H9 (cell line): Measurements from ENCODE around the gene CIT. TPM values are rescaled to one million over a fixed set of nuclear protein-coding genes. Genes with fewer than 3 reads are reported as not detected.

Source experiments
- DNase-seq: peaks from one replicate; pipeline ENCODE4 v3.0.0-alpha.2; 2017
- H2AFZ ChIP-seq: one replicate; pipeline ENCODE4 v1.6.1; 2013; ENCODE audit warnings: mild to moderate bottlenecking, low read length, control low read depth, moderate library complexity
- H2AK5ac ChIP-seq: 2 replicates; pipeline ENCODE4 v1.6.1; 2013; ENCODE audit warnings: low read length, control low read depth, mixed read lengths; ENCODE audit not compliant: insufficient read length
- H2BK120ac ChIP-seq: one replicate; pipeline ENCODE4 v1.6.1; 2013; ENCODE audit warnings: low read depth, mild to moderate bottlenecking, low read length, control low read depth, inconsistent platforms; ENCODE audit not compliant: poor library complexity, severe bottlenecking
- H2BK12ac ChIP-seq: 2 replicates; pipeline ENCODE4 v1.6.1; 2013; ENCODE audit warnings: low read length, control low read depth, mixed read lengths, low read depth; ENCODE audit not compliant: insufficient read length
- H2BK15ac ChIP-seq: 2 replicates; pipeline ENCODE4 v1.6.1; 2013; ENCODE audit warnings: low read depth, low read length, control low read depth
- H2BK20ac ChIP-seq: one replicate; pipeline ENCODE4 v1.6.1; 2013; ENCODE audit warnings: low read depth, mild to moderate bottlenecking, low read length, control low read depth, inconsistent platforms; ENCODE audit not compliant: poor library complexity, severe bottlenecking
- H2BK5ac ChIP-seq: 2 replicates; pipeline ENCODE4 v1.6.1; 2013; ENCODE audit warnings: low read length, control low read depth, mixed read lengths; ENCODE audit not compliant: insufficient read length
- H3K14ac ChIP-seq: 2 replicates; pipeline ENCODE4 v1.6.1; 2013; ENCODE audit warnings: low read length, control low read depth; ENCODE audit not compliant: insufficient read depth
- H3K18ac ChIP-seq: 2 replicates; pipeline ENCODE4 v1.6.1; 2013; ENCODE audit warnings: low read depth, mild to moderate bottlenecking, mixed read lengths, low read length, control low read depth; ENCODE audit not compliant: insufficient read length
- H3K23ac ChIP-seq: 2 replicates; pipeline ENCODE4 v1.6.1; 2013; ENCODE audit warnings: low read length, control low read depth, mixed read lengths, low read depth; ENCODE audit not compliant: insufficient read length
- H3K23me2 ChIP-seq: 2 replicates; pipeline ENCODE4 v1.6.1; 2013; ENCODE audit warnings: low read depth, mild to moderate bottlenecking, mixed read lengths, low read length, control low read depth; ENCODE audit not compliant: insufficient read length, poor library complexity, severe bottlenecking
- H3K27ac ChIP-seq: 2 replicates; pipeline ENCODE4 v1.5.1; 2013; ENCODE audit warnings: low read length, control low read depth, mixed read lengths, low read depth; ENCODE audit not compliant: insufficient read length
- H3K27me3 ChIP-seq: 2 replicates; pipeline ENCODE4 v1.6.1; 2013; ENCODE audit warnings: low read length, control low read depth, inconsistent platforms; ENCODE audit not compliant: insufficient read depth
- H3K4ac ChIP-seq: 2 replicates; pipeline ENCODE4 v1.6.1; 2013; ENCODE audit warnings: low read depth, mild to moderate bottlenecking, control low read depth, inconsistent platforms, low read length, moderate library complexity
- H3K4me1 ChIP-seq: 2 replicates; pipeline ENCODE4 v1.6.1; 2013; ENCODE audit warnings: low read length, control low read depth, inconsistent platforms; ENCODE audit not compliant: insufficient read depth
- H3K4me2 ChIP-seq: 2 replicates; pipeline ENCODE4 v1.6.1; 2013; ENCODE audit warnings: low read length, control low read depth, mixed read lengths; ENCODE audit not compliant: insufficient read length, insufficient read depth
- H3K56ac ChIP-seq: 2 replicates; pipeline ENCODE4 v1.6.1; 2013; ENCODE audit warnings: low read depth, mild to moderate bottlenecking, mixed read lengths, low read length, control low read depth; ENCODE audit not compliant: insufficient read length
- H3K79me1 ChIP-seq: 2 replicates; pipeline ENCODE4 v1.6.1; 2013; ENCODE audit warnings: low read depth, mild to moderate bottlenecking, moderate library complexity, low read length, control low read depth, inconsistent platforms; ENCODE audit not compliant: insufficient read depth, poor library complexity, severe bottlenecking
- H3K79me2 ChIP-seq: 2 replicates; pipeline ENCODE4 v1.6.1; 2013; ENCODE audit warnings: low read length, control low read depth, inconsistent platforms; ENCODE audit not compliant: insufficient read depth
- H3K9ac ChIP-seq: 2 replicates; pipeline ENCODE4 v1.6.1; 2013; ENCODE audit warnings: low read length, control low read depth, mixed read lengths; ENCODE audit not compliant: insufficient read length; ENCODE audit errors: extremely low read depth
- H3K9me3 ChIP-seq: one replicate; pipeline ENCODE4 v1.6.1; 2013; ENCODE audit warnings: low read depth, low read length, inconsistent platforms; ENCODE audit not compliant: control insufficient read depth
- H3T11ph ChIP-seq: one replicate; pipeline ENCODE4 v1.6.1; 2013; ENCODE audit warnings: mild to moderate bottlenecking, low read length, control low read depth, inconsistent platforms
- H4K20me1 ChIP-seq: one replicate; pipeline ENCODE4 v1.6.1; 2013; ENCODE audit not compliant: control insufficient read depth, insufficient read length, insufficient read depth
- H4K5ac ChIP-seq: 2 replicates; pipeline ENCODE4 v1.6.1; 2013; ENCODE audit warnings: low read depth, mild to moderate bottlenecking, mixed read lengths, low read length, control low read depth; ENCODE audit not compliant: insufficient read length
- H4K8ac ChIP-seq: replicated peaks from 2 replicates; pipeline ENCODE4 v1.6.1; 2013; ENCODE audit warnings: low read length, control low read depth, mixed read lengths, low read depth; ENCODE audit not compliant: insufficient read length
- H4K91ac ChIP-seq: 2 replicates; pipeline ENCODE4 v1.6.1; 2013; ENCODE audit warnings: low read depth, mild to moderate bottlenecking, moderate library complexity, mixed read lengths, low read length, control low read depth; ENCODE audit not compliant: insufficient read length
- H3K27ac Mint-ChIP-seq, 3 experiments: 2 replicates in 2 of 3; 3 replicates in 1 of 3; pipeline ENCODE4 v1.8.0; 2020 to 2021; ENCODE audit warnings: mixed read lengths in 3 of 3, mild to moderate bottlenecking in 1 of 3, moderate library complexity in 1 of 3
- H3K27me3 Mint-ChIP-seq: 2 replicates; pipeline ENCODE4 v1.8.0; 2021; ENCODE audit warnings: low read depth, mild to moderate bottlenecking, moderate library complexity, mixed read lengths
- H3K36me3 Mint-ChIP-seq, 3 experiments: 2 replicates in 2 of 3; 3 replicates in 1 of 3; pipeline ENCODE4 v1.8.0; 2020 to 2021; ENCODE audit warnings: low read depth in 3 of 3, mixed read lengths in 3 of 3; ENCODE audit not compliant: insufficient read depth in 1 of 3
- H3K4me1 Mint-ChIP-seq, 2 experiments: 2 replicates each; pipeline ENCODE4 v1.8.0; 2020; ENCODE audit warnings: mixed read lengths in 2 of 2
- H3K4me3 Mint-ChIP-seq, 2 experiments: 2 replicates in 1 of 2; 3 replicates in 1 of 2; pipeline ENCODE4 v1.8.0; 2020 to 2021; ENCODE audit warnings: mild to moderate bottlenecking in 2 of 2, mixed read lengths in 2 of 2, moderate library complexity in 1 of 2
- H3K9me3 Mint-ChIP-seq, 2 experiments: 2 replicates in 1 of 2; 3 replicates in 1 of 2; pipeline ENCODE4 v1.8.0; 2020; ENCODE audit warnings: mild to moderate bottlenecking in 2 of 2, mixed read lengths in 2 of 2, moderate library complexity in 1 of 2
- WGBS: extraction: QIAGEN DNeasy Blood & Tissue Kit; methylation state at CpG from one replicate; pipeline ENCODE4 v1.1.7; 2013; ENCODE audit warnings: missing lambda C conversion rate, low lambda C conversion rate, mixed read lengths; ENCODE audit not compliant: insufficient read length; ENCODE audit errors: extremely low coverage; 5-methylcytosine and 5-hydroxymethylcytosine counted together
- total RNA-seq: library from RNA; stranded (reverse); gene quantifications from 2 replicates; pipeline ENCODE4 v1.2.1, GENCODE V29; 2021
- TF ChIP-seq, protein P1 (sequence below): fragments of 200-600 bp; sonication (generic); conservative IDR thresholded peaks from 3 replicates; pipeline ENCODE4 v1.8.0; 2021; ENCODE audit warnings: antibody characterized with exemption, mild to moderate bottlenecking

The CIT gene
- total RNA-seq, 1 experiment from 2014 or later = 55.3 TPM

DNA sequence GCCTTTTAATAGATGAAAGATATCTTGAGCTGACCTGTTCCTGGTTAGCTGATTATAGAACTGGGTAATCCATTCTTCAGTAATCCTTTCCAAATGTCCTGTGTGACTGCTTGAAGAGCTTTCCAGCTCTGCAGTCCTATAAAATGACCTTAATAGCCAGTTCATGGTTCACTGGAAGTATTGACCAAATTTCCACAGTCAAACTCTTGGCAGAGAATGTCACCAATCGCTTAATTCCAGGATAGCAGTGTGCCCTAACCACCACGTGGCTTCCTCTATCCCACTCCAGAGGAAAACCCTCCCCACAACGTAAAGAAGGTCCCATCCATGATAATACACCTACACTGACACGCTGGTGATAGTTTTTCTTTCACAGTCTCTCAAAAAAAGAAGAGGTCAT lies 191.7 kb downstream of the CIT start:
- no peak overlapping the region for H4K91ac ChIP-seq
- H3T11ph ChIP-seq = no peak overlapping the region
- no peak overlapping the region for H3K18ac ChIP-seq
- H3K36me3 Mint-ChIP-seq = peaks cover 12 to 54% (median 43%) of the 10 kb centered on the region in 3 experiments; a peak in 6 of 7 replicates
- peaks cover 11 to 12% of the 10 kb centered on the region in 2 experiments for H3K4me1 Mint-ChIP-seq
- H2AFZ ChIP-seq = no peak overlapping the region
- no peaks in the 10 kb centered on the region for H3K27me3 Mint-ChIP-seq
- H3K4ac ChIP-seq = no peak overlapping the region
- no peak overlapping the region for H2BK20ac ChIP-seq
- H3K79me1 ChIP-seq = no peaks in the 10 kb centered on the region
- DNase-seq = no peak
- H4K20me1 ChIP-seq = no peaks in the 10 kb centered on the region
- no peak overlapping the region for H3K27ac Mint-ChIP-seq
- H3K14ac ChIP-seq = no peak overlapping the region
- H3K9me3 Mint-ChIP-seq = peaks cover 0 to 2% of the 10 kb centered on the region in 2 experiments; a peak in 1 of 5 replicates
- H3K79me2 ChIP-seq = no peaks in the 10 kb centered on the region
- no peak overlapping the region for H4K8ac ChIP-seq
- no peak overlapping the region for H2AK5ac ChIP-seq
- no peak overlapping the region for H3K9ac ChIP-seq
- H3K27me3 ChIP-seq = no peaks in the 10 kb centered on the region
- no peak overlapping the region for H2BK5ac ChIP-seq
- H4K5ac ChIP-seq = no peak overlapping the region
- no peaks in the 10 kb centered on the region for H3K23me2 ChIP-seq
- no peak overlapping the region for H2BK120ac ChIP-seq
- H3K4me3 Mint-ChIP-seq = no peak overlapping the region
- H3K4me2 ChIP-seq = no peak overlapping the region
- H2BK12ac ChIP-seq = no peak overlapping the region
- no peak overlapping the region for H3K23ac ChIP-seq
- TF ChIP-seq, protein P1, sequence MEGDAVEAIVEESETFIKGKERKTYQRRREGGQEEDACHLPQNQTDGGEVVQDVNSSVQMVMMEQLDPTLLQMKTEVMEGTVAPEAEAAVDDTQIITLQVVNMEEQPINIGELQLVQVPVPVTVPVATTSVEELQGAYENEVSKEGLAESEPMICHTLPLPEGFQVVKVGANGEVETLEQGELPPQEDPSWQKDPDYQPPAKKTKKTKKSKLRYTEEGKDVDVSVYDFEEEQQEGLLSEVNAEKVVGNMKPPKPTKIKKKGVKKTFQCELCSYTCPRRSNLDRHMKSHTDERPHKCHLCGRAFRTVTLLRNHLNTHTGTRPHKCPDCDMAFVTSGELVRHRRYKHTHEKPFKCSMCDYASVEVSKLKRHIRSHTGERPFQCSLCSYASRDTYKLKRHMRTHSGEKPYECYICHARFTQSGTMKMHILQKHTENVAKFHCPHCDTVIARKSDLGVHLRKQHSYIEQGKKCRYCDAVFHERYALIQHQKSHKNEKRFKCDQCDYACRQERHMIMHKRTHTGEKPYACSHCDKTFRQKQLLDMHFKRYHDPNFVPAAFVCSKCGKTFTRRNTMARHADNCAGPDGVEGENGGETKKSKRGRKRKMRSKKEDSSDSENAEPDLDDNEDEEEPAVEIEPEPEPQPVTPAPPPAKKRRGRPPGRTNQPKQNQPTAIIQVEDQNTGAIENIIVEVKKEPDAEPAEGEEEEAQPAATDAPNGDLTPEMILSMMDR = no peak
- no peak overlapping the region for H3K56ac ChIP-seq
- H2BK15ac ChIP-seq = no peak overlapping the region
- WGBS = no CpG with 5 or more reads among the region's 4 CpGs
- H3K9me3 ChIP-seq = no peaks in the 10 kb centered on the region
- no peaks in the 10 kb centered on the region for H3K4me1 ChIP-seq
- H3K27ac ChIP-seq = no peak overlapping the region
